NCI-H1048 (cell line): ENCODE results near the gene GPATCH1.
"Not testable (repeated sequence)": the region's sequence is repeated elsewhere in the genome, so short reads cannot be mapped to it uniquely, and the experiment has no call there.

ENCODE experiments used
- DNase-seq: peaks from one replicate; lab custom pipeline; 2025; lab: John Stamatoyannopoulos, UW

The GPATCH1 gene

DNA sequence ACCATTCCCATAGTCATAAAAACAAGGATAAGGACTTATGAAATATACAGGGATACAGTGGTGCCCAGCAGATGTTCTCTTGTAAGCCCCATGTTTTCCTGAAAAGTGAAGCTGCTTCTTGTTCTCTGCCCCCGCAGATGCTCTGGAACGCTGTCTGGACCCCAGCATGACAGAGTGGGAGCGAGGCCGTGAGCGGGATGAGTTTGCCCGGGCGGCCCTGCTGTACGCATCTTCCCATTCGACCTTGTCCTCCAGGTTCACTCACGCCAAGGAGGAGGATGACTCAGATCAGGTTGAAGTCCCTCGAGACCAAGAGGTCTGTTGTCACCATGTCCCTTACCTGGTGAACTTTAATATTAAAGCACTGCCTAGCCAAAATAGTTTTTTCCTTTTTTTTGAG is 30.6 kb downstream of the GPATCH1 start:
- no peak for DNase-seq

DNA sequence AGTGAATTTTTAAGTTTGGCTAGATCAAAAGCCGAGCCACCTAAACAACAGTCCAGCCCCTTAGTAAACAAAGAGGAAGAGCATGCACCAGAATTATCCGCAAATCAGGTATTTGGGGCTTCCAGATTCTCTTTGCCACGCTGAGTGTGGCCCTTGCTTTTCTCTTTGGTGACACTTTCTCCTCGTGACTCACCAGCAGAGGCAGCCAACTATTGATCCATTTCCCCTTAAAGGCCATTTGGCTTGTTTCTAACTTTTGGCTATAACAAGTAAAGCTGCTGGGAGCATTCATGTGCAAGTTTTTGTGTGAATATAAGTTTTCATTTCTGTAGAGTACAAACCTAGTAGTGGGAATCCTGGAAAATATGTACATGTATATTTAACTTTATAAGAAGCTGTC is 33.3 kb downstream of the GPATCH1 start:
- DNase-seq, result no peak

DNA sequence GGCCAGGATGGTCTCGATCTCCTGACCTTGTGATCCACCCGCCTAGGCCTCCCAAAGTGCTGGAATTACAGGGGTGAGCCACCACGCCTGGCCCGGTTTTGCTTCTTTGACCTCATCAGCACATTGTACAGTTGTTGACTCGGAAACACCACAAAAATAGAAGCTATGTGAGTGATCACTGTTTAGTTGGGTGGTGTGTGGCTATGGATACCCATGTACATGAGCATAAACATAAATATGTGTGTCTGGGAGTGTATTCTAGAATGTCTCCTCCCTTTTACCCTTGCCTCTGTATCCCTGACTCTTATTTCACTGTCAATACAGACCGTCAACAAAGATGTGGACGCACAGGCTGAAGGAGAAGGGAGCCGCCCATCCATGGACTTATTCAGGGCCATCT is 36.5 kb downstream of the GPATCH1 start:
- DNase-seq, result no peak

DNA sequence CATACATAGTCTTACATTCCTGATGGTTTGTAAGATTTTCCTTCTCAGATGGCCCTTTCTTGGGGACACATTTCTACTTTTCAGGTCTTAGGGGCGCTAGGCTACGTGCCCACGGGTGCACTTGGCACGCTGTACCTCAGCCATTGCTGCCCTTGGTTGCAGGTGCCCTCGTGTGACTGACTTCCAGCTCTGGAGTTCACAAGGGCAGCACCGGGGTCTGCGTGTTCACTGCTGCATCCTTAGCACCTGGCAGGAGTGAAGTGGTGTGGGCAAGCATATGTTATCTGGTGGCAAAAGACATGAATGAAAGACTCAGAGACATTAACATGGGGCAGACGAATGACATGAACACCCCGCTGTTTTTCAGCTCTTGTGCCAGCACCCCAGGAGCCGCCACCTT is 37.7 kb downstream of the GPATCH1 start:
- DNase-seq, result no peak

DNA sequence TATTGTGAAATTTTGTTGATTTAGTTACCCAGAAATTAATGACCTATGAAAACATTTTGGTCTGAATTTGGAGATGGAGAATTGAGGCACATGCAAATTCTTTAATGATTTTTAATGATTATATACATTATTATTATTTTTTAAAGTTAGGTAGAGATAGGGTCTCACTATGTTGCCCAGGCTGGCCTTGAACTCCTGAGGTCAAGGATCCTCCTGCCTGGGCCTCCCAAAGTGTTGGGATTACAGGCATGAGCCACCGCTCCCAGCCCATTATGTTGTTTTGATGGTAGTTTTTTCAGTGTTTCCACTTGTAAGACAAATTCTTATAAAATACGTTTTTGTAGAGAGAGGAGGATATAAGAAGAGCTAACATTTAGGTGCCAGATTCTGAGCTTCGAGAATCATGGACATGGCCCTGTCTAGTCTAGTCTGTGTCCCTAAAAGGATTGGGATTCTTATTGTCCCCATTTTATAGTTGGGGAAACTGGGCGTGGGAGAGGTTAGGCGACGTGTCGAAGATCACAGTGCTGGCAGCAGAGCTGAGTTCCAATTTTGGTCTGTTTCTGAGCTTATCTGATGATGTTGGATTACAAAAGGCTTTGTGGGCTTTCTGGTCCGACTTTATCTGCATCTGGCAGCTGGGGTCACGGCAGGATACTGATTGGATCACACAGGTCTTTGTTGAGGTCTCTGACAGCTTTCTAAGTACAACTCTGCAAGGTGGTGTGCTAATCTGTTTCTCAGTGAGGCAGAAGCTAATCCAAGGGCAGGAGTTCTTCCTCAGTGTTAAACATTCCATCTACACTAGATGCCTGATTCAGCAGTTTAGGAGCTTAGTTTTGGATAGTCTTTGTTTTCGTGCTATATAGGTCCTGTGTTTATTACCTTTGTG is 43.5 kb downstream of the GPATCH1 start:
- DNase-seq, result no peak

DNA sequence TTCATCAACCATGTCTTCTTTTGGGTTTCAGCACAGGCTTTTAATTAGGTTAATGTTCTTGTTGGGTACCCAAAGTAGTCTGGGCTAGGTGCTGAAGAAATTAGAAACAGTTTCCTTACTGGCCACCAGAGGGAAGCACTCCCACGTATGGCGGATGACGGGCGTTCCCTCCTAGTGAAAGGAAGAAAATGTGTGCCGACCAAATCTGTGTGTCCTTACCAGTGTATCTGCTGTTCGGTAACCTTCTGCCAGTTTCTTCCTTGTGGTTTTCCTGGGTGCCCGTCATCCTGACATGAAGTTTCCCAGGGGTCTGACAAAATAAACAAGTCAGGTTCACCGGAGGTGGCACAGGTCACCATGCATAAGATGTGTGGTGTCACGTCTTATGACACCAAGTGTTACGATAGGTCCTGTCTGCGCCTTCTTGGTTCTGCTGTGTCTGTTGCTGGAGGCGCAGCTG is 45.0 kb downstream of the GPATCH1 start:
- DNase-seq, result no peak

DNA sequence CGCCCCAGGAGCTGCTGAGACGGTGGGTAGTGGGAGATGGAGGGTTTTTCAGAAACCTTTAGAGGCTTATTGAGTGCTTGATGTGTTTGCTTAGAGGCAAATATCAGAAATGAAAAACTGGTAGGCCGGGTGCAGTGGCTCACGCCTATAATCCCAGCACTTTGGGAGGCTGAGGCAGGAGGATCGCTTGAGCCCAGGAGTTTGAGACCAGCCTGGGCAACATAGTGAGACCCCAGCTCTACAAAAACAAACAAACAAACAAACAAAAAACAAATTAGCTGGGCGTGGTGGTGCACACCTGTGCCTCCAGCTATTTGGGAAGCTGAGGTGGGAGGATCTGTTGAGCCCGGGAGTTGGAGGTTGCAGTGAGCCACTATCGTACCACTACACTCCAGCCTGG is 45.7 kb downstream of the GPATCH1 start:
- not testable (repeated sequence) for DNase-seq

DNA sequence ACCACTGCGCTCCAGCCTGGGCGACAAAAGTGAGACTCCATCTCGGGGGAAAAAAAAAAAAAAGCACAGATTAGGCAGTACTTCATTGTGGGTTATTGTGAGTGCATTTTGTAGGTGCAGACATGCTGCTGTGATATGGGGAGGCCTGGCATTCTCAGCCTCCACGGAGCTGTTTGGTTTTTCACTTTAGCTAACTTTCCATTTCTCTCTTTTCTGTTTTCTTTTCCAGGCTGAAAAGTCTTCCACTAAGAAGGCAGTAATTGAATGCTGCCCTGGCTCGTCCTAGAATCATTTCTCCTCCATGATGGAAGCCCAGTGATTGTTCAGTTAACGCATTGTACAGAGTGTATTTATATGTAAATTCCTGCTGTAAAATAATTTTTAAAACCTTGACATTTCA is 48.9 kb downstream of the GPATCH1 start:
- no peak for DNase-seq

DNA sequence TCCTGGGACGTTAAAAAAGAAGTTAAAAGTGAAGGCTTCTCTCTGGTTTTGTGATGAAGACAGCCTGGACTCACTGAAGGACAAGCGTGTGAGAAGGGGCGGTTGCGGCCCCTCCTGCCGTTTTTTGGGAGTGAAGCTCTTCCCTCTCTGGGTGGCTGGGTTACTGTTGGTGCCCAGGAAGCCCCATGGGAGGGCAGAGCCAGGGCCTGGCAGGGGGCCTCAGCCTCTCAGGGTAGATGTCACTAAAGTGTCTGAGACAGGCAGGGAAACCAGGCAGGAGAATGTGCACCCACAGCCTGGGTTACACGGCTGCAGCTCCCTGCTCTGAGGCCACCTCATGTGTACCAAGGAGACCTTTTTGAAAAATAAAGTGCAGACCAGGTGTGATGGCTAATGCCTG is 49.5 kb downstream of the GPATCH1 start:
- DNase-seq, result no peak

DNA sequence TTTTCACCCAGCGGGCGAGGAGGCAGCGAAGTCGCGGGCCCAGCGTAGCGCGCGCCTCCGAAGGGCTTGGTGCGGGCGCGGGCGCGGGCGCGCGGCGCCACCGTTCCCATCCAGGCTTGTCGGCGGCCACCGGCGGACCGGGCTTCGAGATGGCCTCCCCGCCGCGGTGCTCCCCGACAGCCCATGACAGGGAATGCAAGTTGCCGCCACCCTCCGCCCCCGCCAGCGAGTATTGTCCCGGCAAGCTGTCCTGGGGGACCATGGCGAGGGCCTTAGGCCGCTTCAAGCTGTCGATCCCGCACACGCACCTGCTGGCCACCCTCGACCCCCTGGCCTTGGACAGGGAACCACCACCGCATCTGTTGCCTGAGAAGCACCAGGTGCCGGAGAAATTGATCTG is 51.0 kb downstream of the GPATCH1 start, which contains the start of gene WDR88:
Gene WDR88 (plus strand): TSS at position 94 of the 400 bp plus-strand sequence. CDS start 56 bp downstream, at position 150.
- DNase-seq, result no peak

DNA sequence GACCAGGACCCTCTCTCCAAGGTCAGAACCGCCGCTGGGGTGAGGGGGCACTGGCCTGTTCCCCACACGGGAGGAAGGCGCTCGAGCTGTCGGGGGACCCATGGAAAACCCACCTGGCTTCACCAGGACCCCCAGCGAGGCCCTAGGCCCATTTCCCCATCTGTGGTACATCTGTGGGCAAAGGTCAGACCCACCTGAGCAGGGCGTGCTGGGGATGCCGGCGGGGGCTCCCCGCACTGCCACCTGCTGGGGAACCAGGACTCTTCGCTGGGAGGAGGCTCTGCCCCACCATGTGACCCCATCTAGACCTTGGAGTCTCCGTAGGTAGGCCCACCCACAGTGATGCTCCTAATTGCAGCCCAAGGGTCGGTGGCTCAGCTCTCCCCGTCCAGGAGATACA is 51.4 kb downstream of the GPATCH1 start:
- no peak for DNase-seq

DNA sequence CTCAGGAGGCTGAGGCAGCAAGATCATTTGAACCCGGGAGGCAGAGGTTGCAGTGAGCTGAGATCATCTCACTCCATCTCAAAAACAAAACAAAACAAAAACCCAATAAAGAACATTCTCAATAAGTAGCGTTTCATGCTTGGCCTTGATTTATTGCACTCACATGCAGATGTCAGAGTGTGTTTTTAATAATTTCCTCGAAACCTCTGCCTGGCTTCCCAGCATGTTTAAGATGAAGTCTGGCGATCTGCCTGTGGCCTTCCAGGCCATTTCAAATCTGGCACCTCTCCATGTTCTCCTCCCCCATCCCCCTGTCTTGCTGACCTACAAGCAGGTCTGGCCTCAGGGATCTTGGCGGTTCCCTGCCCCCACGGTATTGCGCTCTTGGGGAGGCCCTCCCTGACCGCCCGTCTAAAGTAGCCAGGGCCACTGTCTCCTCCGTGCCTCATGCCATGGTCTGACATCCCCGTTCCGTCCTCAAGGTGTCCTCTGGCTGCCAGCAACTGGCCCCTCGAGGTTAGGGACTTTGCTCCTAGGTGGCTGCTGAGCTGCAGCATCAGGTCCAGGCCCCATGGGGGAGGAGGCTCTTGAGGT is 52.6 kb downstream of the GPATCH1 start:
- DNase-seq, result no peak

DNA sequence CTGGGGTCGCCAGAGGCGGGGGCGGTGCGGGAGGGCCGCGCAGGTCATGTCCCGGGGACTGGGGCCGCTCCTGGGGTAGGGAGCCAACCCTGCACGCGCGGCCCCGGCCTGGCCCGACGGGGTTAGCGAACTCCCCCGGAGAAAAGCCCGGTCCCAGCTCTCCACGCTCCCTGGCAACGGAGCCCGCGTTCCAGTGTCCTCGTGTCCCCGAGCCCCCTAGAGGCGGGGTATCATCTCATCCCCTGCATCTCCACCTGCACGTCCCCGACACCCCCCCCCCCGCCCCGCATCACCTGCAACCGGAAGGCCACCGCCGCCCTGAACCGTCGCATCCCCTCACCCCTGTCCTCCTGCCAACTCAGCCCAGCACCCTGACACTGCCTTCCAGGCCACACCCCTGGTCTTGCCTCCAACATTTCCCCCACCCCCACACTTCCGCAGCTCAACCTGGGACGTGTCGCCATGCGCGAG is 53.6 kb downstream of the GPATCH1 start:
- DNase-seq, result no peak

DNA sequence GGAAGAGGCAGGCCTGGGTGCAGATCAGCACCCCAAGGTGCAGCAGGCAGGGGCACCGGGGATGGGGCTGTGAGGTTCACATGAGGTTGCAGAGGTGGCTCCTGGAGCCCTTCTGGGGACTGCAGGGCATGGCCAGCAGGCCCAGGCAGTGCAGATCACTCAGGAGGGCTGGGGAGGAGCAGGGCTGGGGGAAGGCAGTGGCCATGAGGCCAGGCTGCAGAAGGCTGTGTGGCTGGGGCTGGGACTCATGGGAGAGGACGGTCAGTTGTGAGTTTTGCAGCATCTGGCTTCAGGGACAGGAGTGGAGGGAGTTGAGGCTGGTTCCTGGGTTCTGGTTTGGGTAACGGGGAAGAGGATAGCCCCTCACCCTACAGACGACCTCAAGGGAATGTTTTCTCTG is 58.2 kb downstream of the GPATCH1 start:
- no peak for DNase-seq

DNA sequence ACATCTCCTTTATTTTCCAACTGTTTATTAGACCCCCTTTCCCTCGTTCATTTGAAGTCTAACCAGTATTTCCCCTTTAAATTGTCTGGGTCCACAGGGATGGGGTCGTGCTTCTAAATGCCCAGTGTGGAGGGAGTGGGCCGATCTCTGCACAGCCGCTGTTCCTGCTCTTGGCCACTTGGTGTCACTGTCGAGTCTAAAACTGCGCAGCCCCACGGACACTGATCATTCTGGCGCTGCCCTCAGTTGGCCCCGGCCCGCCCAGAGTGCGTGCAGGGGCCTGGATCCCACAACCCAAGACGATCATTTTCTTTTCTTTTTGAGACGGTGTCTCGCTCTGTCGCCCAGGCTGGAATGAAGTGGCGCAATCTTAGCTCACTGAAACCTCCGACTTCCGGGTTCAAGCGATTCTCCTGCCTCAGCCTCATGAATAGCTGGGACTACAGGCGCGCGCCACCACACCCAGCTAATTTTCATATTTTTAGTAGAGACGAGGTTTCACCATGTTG is 63.0 kb downstream of the GPATCH1 start:
- DNase-seq, result no peak

DNA sequence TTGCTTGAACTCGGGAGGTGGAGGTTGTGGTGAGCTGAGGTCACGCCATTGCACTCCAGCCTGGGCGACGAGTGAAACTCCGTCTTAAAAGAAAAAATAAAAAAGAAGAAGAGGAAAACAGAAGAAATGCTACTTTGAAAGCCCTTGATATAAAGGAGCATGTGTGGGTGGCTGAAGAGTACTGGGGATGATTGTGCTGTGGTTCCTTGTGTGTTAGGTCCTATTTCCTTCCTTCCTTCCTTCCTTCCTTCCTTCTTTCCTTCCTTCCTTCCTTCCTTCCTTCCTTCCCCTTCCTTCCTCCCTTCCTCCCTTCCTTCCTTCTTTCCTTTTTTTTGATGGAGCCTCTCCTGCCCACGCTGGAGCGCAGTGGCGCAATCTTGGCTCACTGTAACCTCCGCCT is 65.2 kb downstream of the GPATCH1 start:
- DNase-seq, result no peak

DNA sequence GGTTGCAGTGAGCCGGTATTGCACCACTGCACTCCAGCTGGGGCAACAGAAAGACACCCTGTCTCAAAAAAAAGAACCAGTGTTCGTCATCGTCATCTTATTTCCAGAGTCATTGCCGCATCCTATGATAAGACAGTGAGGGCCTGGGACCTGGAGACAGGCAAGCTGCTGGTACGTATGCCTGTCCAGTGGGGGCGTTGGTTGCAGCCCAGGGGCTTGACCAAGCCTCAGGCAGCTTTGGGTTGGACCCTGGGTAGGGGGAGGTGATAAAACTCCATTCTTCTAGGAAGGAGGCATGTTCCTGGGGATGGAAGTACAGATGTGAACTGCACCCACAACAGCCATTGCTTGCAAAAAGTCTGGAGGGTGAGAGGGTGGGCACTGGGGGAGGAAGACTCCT is 66.6 kb downstream of the GPATCH1 start:
- no peak for DNase-seq

DNA sequence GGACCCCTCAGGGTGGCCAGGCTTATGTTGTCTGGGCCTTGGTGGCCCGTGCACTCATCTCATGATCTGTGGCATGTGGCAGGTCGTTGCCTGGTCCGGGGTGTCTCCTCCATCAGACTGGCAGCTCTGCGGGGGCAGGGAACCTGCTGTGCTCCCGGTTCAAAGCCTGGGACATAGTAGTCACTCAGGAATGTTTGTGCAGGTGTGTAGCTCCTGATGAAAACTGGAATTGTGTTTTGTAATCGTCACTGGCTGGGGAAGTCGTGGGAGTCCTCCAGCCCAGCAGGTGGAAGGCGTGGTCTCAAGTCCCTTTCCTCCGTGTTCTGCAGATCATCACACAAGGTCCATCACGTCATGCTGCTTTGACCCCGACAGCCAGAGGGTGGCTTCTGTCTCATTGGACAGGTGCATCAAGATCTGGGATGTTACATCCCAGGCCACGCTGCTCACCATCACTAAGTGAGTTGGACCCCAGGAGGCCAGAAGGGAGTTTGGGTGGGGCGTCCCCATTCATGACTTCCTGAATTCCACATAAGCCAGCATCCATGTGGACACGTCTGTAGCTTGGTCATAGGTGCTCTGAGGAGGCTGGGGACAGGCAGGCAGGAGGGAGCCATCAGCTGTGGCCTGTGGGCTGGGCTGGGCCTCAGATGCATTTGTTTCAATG is 70.0 kb downstream of the GPATCH1 start:
- DNase-seq, result no peak

DNA sequence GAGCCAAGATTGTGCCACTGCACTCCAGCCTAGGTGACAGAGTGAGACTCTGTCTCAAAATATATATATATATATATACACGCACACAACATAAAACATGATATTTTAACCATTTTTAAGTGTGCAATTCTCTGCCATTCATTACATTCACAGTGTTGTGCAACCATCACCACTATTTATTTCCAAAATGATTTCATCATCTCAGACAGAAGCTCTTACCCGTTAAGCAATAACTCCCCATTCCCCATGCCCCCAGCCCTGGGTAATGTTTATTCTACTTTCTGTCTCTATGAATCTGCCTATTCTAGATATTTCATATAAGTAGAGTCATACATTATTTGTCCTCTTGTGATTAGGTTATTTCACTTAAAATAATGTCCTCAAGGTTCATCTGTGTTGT is 71.2 kb downstream of the GPATCH1 start:
- DNase-seq, result no peak

DNA sequence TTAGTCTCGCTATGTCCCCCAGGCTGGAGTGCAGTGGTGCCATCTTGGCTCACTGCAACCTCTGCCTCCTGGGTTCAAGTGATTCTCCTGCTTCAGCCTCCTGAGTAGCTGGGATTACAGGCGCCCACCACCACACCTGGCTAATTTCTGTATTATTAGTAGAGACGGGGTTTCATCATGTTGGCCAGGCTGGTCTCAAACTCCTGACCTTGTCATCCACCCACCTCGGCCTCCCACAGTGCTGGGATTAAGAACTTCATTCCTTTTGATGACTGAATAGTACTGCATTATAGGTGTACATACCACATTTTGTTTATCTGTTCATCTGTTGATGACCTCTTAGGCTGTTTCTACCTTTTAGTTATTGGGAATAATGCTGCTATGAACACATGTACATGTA is 71.6 kb downstream of the GPATCH1 start:
- not testable (repeated sequence) for DNase-seq

DNA sequence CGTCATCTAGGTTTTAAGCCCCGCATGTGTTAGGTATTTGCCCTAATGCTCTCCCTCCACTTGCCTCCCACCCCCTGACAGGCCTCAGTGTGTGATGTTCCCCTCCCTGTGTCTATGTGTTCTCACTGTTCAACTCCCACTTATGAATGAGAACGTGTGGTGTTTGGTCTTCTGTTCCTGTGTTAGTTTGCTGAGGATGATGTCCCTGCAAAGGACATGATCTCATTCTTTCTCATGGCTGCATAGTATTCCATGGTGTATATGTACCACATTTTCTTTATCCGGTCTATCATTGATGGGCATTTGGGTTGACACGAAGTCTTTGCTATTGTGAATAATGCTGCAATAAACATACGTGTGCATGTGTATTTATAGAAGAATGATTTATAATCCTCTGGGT is 73.3 kb downstream of the GPATCH1 start:
- DNase-seq, result not testable (repeated sequence)

DNA sequence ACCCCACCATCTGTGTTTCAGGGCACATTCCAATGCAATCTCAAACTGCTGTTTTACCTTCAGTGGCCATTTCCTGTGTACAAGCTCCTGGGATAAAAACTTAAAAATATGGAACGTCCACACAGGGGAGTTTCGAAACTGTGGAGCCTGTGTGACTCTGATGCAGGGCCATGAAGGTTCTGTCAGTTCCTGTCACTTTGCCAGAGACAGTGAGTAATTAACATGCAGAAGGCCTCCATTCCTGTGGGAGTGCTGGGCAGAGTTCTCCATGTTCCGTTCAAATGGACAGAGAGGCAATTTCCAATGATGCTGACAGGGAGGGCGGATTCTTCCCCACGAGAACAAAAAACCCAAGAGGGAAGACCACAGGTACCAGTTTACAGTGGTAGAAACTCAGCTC is 75.4 kb downstream of the GPATCH1 start:
- DNase-seq, result no peak

DNA sequence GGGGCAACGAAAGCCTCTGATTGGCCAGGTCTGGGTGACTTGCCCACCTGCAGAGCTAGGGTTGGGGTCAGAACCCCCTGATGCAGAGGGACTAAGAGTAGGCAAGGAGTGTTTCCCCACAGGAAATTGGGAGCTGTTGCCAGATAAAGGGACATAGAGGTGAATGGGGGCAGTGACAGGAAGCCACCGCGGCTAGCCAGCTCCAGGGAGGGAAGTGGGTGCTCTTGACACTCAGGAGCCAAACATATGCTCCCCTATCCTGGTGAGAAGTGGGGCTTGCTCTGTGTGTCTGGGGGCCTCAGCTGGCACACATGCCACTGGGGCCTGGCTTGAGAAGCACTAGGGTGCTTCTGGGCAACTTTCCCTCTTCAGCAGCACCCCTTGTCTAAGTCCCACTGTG is 76.9 kb downstream of the GPATCH1 start:
- DNase-seq, result no peak
